NOMO-1 (cell line): ENCODE measurements around the gene CAND2.
"Not testable (repeated sequence)": the region's sequence is repeated elsewhere in the genome, so short reads cannot be mapped to it uniquely, and the experiment has no call there.

Source experiments
- DNase-seq, 2 experiments: peaks; one replicate each; lab custom pipeline; 2025; ENCODE audit not compliant: unreplicated experiment in 2 of 2; lab: John Stamatoyannopoulos, UW

The CAND2 gene

GRCh38 chr3:12769761-12770160 is 26.7 kb upstream of the CAND2 start:
- DNase-seq = no peak

GRCh38 chr3:12771236-12771635 is 25.2 kb upstream of the CAND2 start:
- DNase-seq = no peak

GRCh38 chr3:12772462-12772861 is 24.0 kb upstream of the CAND2 start:
- no peak for DNase-seq

GRCh38 chr3:12773030-12773709 is 23.3 kb upstream of the CAND2 start:
- peak in 1 of 2 experiments; percentile 11 for DNase-seq

GRCh38 chr3:12773710-12774086 is 22.8 kb upstream of the CAND2 start:
- DNase-seq = no peak

- DNase-seq = no peak
These were observed 21.9 kb upstream of the CAND2 start for GRCh38 chr3:12774619-12775018.

GRCh38 chr3:12775226-12775625 is 21.3 kb upstream of the CAND2 start:
- no peak for DNase-seq

- not testable (repeated sequence) for DNase-seq
These were observed 20.5 kb upstream of the CAND2 start for GRCh38 chr3:12775970-12776369.

GRCh38 chr3:12777171-12777570 is 19.3 kb upstream of the CAND2 start:
- no peak for DNase-seq

GRCh38 chr3:12780751-12781150 is 15.7 kb upstream of the CAND2 start:
- no peak for DNase-seq

GRCh38 chr3:12782172-12782815 is 14.2 kb upstream of the CAND2 start:
- no peak for DNase-seq

- DNase-seq = no peak
These were observed 11.4 kb upstream of the CAND2 start for GRCh38 chr3:12785096-12785495.

GRCh38 chr3:12787346-12787745 is 9.1 kb upstream of the CAND2 start:
- peak in 1 of 2 experiments; percentile 10 for DNase-seq

- DNase-seq = not testable (repeated sequence)
These were observed 8.4 kb upstream of the CAND2 start for GRCh38 chr3:12787967-12788690.

- DNase-seq = no peak
These were observed 5.0 kb upstream of the CAND2 start for GRCh38 chr3:12791430-12791829.

- no peak for DNase-seq
These were observed 2.8 kb upstream of the CAND2 start for GRCh38 chr3:12793701-12794100.

GRCh38 chr3:12797124-12797891 is 828 bp downstream of the CAND2 start:
- DNase-seq = no peak

- DNase-seq = no peak
These were observed 1.5 kb downstream of the CAND2 start for GRCh38 chr3:12797892-12798558.

GRCh38 chr3:12798559-12799179 is 2.2 kb downstream of the CAND2 start:
- DNase-seq = no peak
